ENCODE results near the gene GRIP1.

Gene GRIP1

GRCh38 chr12:66590275-66590985, 88.4 kb downstream of the GRIP1 start:
- FAIRE-seq (no peak), DNase-seq (ENCODE audit: insufficient read length, low spot score) (no peak)
- no peak for TF ChIP-seq CTCF (IDR thresholded peaks at IDR 0.05; ENCODE audit: insufficient read depth, missing control alignments)

DNA sequence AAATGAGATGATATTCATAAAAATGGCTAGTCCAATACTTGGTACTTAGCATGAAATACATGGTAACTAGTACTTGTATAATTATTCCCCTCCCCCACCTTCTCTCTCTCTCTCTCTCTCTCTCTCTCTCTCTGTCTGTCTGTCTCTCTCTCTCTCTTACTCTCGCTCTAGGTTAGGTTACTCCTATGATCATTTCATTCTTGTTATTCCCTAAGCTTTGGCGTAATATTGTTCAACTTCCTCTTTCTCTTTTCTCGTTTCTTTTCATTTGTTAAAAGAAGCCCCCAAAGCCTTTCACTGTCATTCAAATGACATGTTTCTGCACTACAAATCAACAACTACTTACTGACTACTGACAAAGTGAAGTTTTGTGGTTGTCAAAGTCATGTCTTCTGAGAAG, 89.8 kb downstream of the GRIP1 start:
- no peak for TF ChIP-seq CTCF (IDR thresholded peaks at IDR 0.05; ENCODE audit: insufficient read depth, missing control alignments)
- no peak for FAIRE-seq

GRCh38 chr12:66587912-66588311, 91.0 kb downstream of the GRIP1 start:
- no peak for TF ChIP-seq CTCF (IDR thresholded peaks at IDR 0.05; ENCODE audit: insufficient read depth, missing control alignments)
- FAIRE-seq, result no peak
- DNase-seq (ENCODE audit: insufficient read length, low spot score), result no peak

More for the DNA sequence above, 89.8 kb downstream of the GRIP1 start:
- DNase-seq (ENCODE audit: insufficient read length, low spot score), result no peak

DNA sequence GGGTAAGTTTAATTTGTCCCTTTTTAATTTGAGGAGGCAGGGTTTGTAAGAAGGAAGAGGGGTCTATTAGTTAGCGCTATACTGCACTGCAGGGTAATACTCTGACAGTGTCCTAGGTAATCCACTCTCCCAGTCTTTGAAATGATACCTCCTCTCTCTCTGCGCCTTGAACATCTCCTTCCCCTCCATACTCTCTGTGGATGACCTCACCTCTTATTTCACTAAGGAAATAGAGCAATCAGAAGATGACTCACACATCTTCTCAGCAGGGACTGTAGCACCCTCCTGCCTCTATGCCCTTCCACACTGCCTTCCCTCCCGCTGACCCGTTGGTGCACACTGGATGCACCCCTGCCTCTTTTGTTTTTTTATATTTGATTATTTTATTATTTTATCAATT, 94.2 kb downstream of the GRIP1 start:
- TF ChIP-seq CTCF (IDR thresholded peaks at IDR 0.05; ENCODE audit: insufficient read depth, missing control alignments), result no peak
- DNase-seq (ENCODE audit: insufficient read length, low spot score), result no peak
- no peak for FAIRE-seq

DNA sequence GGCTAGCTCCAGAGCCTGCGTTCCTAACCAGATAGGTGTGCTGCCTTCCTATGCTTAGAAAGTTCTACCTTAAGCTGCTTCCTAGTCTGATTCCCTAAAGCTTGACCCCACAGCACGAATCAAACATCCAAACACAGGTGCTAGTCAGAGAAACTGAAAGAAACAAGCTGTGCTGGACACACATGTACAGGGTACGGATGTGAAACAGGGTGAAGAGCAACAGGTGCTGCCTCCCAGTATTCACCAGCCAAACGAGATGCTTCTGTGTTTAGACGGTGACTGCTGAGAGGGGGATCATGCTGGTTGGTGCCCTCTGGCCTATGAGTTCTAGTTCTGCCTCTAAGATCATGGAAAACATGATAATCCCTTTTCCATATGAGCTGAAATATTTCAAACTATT, 105.3 kb downstream of the GRIP1 start:
- no peak for DNase-seq (ENCODE audit: insufficient read length, low spot score)
- no peak for TF ChIP-seq CTCF (IDR thresholded peaks at IDR 0.05; ENCODE audit: insufficient read depth, missing control alignments)
- FAIRE-seq, result no peak

DNA sequence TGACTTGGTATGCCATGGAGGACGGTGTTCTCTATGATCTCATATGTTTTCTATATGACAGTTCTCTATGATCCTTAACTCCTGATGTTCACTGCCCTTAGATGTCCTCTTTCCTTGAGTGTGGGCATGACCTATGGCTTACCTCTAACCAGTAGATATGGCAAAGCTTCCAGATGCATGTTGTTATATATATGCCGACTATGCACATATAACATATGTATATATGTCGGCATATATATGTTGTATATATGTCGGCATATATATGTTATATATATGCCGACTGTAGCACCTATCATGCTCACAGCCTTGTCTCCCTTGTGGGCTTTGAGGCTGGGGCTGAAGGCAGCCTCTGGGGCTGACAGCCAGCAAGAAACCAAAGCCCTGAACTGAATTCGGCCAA, 106.0 kb downstream of the GRIP1 start:
- TF ChIP-seq CTCF (IDR thresholded peaks at IDR 0.05; ENCODE audit: insufficient read depth, missing control alignments), result no peak
- DNase-seq (ENCODE audit: insufficient read length, low spot score), result no peak
- FAIRE-seq, result no peak

DNA sequence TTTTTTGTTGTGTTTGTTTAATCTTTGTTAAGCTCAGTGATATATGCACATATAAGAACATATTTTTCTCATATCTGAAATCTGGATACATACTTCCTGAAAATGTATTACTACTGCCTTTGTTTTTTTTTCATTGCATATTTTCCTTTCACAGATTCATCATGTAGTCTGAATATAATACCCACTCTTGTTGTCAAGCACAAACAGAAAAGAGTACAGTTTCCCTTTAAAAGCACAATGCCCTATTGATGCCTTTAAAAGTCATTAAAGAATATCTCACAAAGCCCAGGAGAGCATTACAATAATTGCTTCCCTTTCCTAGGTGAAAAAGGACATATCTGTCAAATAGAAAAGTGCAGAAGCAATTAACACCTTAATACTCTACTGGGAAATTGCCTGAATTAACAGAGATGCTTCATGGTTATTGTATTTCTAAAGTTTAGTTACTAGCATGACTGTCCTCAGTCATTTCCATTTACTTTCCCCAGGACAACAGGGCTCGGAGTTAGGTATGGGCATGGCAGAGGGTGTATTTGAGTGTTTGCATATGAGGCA, 107.4 kb downstream of the GRIP1 start:
- no peak for DNase-seq (ENCODE audit: insufficient read length, low spot score)
- TF ChIP-seq CTCF (IDR thresholded peaks at IDR 0.05; ENCODE audit: insufficient read depth, missing control alignments), result no peak
- FAIRE-seq, result no peak

Data from D721Med (cell line).